Gastroesophageal sphincter (tissue), 3 donors: ENCODE results near the gene IFNL1.

Experiments
- POLR2A ChIP-seq, 2 donors: fragments of 450-650 bp; IDR thresholded peaks; one replicate each; pipeline ENCODE4 v1.6.1; 2017; ENCODE audit warnings: antibody characterized with exemption in 2 of 2, mild to moderate bottlenecking in 2 of 2, moderate library complexity in 1 of 2
- TF ChIP-seq, protein P1 (sequence below), 4 experiments: fragments of 200-600 bp in 2 of 4; fragments of 450-650 bp in 2 of 4; sonication (generic) in 1 of 4; IDR thresholded peaks; one replicate each; pipeline ENCODE4 v1.5.1; 2017 to 2019; ENCODE audit warnings: antibody characterized with exemption in 4 of 4, mild to moderate bottlenecking in 2 of 4, moderate library complexity in 2 of 4

DNA sequence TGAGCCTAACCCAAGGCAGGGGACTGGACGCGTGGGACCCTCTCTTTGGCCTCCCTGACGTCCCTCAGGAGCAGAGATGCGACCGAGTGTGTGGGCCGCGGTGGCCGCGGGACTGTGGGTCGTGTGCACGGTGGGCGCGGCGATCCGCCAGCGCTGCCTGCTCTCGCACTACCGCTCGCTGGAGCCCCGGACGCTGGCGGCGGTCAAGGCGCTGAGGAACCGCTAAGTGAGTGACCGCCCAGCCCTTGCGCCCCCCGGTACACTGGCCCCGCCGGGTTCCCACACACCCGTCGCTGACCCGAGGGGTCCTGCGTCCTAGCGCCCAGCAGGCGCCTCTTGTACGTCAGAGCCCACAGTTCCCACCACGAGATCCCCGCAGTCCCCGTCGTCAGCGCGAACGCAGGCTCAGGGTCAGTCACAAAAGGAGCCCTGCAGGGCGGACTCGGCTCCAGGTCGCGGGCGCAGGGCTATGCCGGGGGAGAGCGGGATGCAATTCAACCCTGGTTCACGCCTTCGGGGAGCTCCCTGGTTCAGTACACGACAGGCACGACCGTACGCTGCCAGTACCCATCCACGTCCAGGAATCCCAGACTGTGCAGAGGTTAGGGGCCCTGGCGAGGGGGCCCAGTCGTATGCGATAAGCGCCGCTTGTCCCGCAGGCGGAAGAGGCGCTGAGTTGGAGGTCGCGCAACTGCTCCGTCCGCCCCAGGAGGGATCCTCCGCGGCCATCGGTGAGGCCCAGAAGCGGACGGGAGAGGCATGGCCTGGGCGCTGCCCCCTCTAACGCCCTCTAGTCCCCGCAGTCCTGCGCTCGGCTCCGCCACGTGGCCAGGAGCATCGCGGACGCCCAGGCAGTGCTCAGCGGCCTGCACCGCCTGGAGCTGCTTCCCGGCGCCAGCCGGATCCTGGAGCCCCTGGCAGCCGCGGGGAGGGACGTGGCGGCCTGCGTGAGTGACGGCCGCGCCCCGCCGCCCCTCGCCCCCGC lies 31.6 kb upstream of the IFNL1 start:
- TF ChIP-seq POLR2A (IDR thresholded peaks at IDR 0.05), result no peak
- TF ChIP-seq, protein P1, sequence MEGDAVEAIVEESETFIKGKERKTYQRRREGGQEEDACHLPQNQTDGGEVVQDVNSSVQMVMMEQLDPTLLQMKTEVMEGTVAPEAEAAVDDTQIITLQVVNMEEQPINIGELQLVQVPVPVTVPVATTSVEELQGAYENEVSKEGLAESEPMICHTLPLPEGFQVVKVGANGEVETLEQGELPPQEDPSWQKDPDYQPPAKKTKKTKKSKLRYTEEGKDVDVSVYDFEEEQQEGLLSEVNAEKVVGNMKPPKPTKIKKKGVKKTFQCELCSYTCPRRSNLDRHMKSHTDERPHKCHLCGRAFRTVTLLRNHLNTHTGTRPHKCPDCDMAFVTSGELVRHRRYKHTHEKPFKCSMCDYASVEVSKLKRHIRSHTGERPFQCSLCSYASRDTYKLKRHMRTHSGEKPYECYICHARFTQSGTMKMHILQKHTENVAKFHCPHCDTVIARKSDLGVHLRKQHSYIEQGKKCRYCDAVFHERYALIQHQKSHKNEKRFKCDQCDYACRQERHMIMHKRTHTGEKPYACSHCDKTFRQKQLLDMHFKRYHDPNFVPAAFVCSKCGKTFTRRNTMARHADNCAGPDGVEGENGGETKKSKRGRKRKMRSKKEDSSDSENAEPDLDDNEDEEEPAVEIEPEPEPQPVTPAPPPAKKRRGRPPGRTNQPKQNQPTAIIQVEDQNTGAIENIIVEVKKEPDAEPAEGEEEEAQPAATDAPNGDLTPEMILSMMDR (IDR thresholded peaks at IDR 0.05), result no peak
